T-helper 1 cell treated with Interleukin-12 subunit alpha and Interleukin-12 subunit beta and Interleukin-4 antibody, amounts not matched to agents 30 μg/mL and 1 μg/mL, for 36 hours (primary cell): ENCODE measurements around the gene FLNB.
A peak's percentile ranks its signal among the peaks of the same experiment; 100 is the strongest.
"Not testable (repeated sequence)": the region's sequence is repeated elsewhere in the genome, so short reads cannot be mapped to it uniquely, and the experiment has no call there.

ENCODE experiments used
- H3K27ac Mint-ChIP-seq: one replicate; pipeline ENCODE4 v1.8.0; 2021; ENCODE audit warnings: mild to moderate bottlenecking, mixed read lengths
- H3K27me3 Mint-ChIP-seq: one replicate; pipeline ENCODE4 v1.8.0; 2021; ENCODE audit warnings: low read depth, mixed read lengths
- H3K36me3 Mint-ChIP-seq: one replicate; pipeline ENCODE4 v1.8.0; 2021; ENCODE audit warnings: low read depth, mixed read lengths
- H3K4me1 Mint-ChIP-seq: one replicate; pipeline ENCODE4 v1.8.0; 2021; ENCODE audit warnings: low read depth, mixed read lengths
- H3K4me3 Mint-ChIP-seq: one replicate; pipeline ENCODE4 v1.8.0; 2021; ENCODE audit warnings: mild to moderate bottlenecking, moderate library complexity, mixed read lengths
- H3K9me3 Mint-ChIP-seq: one replicate; pipeline ENCODE4 v1.8.0; 2021; ENCODE audit warnings: mixed read lengths

The FLNB gene

DNA sequence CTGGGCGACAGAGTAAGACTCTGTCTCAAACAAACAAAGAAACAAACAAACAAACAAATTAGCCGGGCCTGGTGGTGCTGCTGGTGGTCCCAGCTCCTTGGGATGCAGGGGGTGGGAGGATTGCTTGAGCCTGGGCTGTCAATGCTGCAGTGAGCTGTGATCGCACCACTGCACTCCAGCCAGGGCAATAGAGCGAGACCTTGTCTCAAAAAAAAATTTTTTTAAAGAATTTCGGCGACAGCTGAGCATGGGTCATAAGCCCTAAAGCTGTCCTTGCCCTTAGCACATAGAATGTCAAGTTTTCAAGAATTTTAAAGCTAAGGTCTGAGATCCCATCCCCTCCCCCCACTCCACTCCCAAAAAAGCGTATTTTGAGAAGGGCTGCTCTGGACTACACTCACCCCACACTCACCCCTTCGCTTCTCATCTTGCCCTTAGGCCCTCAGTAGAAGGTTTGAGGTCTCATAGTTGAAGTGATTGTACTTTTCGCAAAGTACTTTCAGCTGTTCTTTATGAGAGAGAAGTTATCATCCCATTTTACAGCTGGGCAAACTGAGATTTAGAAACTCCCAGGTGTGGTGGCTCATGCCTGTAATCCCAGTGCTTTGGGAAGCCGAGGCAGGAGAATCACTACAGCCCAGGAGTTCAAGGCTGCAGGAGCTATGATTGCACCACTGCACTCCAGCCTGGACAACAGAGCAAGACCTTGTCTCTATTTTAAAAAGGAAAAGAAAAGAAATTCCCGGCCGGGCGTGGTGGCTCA, 34.3 kb upstream of the FLNB start:
- Mint-ChIP-seq H3K27me3 (no peaks in the 10 kb centered on the region), H3K4me1 (peaks cover 5% of the 10 kb centered on the region), H3K4me3 (no peak overlapping the region), H3K27ac (no peak overlapping the region), H3K9me3 (no peaks in the 10 kb centered on the region), H3K36me3 (no peaks in the 10 kb centered on the region)

- H3K36me3 Mint-ChIP-seq, result no peaks in the 10 kb centered on the region
- no peak overlapping the region for H3K27ac Mint-ChIP-seq
- no peaks in the 10 kb centered on the region for H3K9me3 Mint-ChIP-seq
- no peak overlapping the region for H3K4me3 Mint-ChIP-seq
- no peaks in the 10 kb centered on the region for H3K27me3 Mint-ChIP-seq
- peaks cover 5% of the 10 kb centered on the region for H3K4me1 Mint-ChIP-seq
Observed at GRCh38 chr3:57974796-57975388, 33.3 kb upstream of the FLNB start.

GRCh38 chr3:57977818-57978235, 30.4 kb upstream of the FLNB start:
- Mint-ChIP-seq H3K4me1 (peaks cover 7% of the 10 kb centered on the region), H3K36me3 (no peaks in the 10 kb centered on the region), H3K9me3 (no peaks in the 10 kb centered on the region), H3K27ac (no peak overlapping the region), H3K4me3 (no peak overlapping the region), H3K27me3 (no peaks in the 10 kb centered on the region)

DNA sequence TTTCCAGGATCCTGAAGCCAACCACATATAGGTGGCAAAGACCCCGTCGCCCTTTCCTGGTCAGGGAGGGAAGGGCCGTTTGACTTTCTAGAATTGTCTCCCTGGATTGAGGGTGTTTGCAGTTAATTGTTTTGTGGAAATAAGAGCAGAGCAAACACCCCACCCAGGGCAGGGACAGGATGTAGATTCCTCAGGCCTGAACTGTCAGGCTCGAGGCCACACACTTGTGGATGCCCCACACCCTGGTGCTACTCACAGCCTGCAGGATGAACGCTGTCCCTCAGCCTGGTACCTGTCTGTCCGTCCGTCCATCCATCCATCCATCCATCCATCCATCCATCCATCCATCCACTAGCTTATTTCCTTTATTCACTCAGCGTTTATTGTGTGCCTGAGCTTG, 29.9 kb upstream of the FLNB start:
- Mint-ChIP-seq H3K36me3 (no peaks in the 10 kb centered on the region), H3K27me3 (no peaks in the 10 kb centered on the region), H3K9me3 (no peaks in the 10 kb centered on the region), H3K27ac (no peak overlapping the region), H3K4me3 (no peak overlapping the region), H3K4me1 (peaks cover 12% of the 10 kb centered on the region)

GRCh38 chr3:57980416-57980815, 27.8 kb upstream of the FLNB start:
- no peaks in the 10 kb centered on the region for H3K27me3 Mint-ChIP-seq
- no peaks in the 10 kb centered on the region for H3K36me3 Mint-ChIP-seq
- H3K4me1 Mint-ChIP-seq, result peaks cover 23% of the 10 kb centered on the region
- no peaks in the 10 kb centered on the region for H3K9me3 Mint-ChIP-seq
- no peak overlapping the region for H3K27ac Mint-ChIP-seq
- no peak overlapping the region for H3K4me3 Mint-ChIP-seq

- Mint-ChIP-seq H3K4me1 (peaks cover 23% of the 10 kb centered on the region), H3K36me3 (no peaks in the 10 kb centered on the region)
Observed at GRCh38 chr3:57981483-57982087, 26.6 kb upstream of the FLNB start.

DNA sequence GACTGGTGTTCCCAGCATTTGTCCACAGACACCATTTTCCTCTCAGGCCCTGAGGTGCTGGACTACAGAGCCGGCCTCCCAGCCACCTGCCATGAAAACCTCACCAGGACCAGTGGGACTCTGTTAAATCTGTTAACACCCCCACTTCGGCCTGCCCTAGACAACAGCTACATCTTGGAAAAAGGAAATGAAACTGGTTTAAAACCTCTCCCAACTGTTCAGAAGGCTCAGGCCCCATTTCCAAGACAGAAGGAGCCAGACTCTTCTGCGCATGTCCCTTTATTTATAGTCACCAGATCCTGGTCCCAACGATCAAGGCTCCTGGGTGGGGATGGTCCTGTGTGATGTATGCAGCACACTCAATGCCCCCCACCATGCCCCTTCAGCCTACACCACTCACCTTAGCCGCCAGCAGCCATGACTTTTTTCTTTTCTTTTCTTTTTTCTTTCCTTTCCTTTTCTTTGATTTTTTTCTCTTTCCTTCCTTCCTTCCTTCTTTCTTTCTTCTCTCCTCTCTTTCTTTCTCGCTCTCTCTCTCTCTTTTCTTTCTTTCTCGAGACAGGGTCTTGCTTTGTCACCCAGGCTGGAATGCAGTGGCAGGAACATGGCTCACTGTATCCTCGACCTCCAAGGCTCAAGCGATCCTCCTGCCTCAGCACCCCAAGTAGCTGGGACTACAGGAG, 25.5 kb upstream of the FLNB start:
- no peaks in the 10 kb centered on the region for H3K36me3 Mint-ChIP-seq
- peak overlapping the region; percentile 94 for H3K27ac Mint-ChIP-seq
- H3K9me3 Mint-ChIP-seq, result no peaks in the 10 kb centered on the region
- H3K4me1 Mint-ChIP-seq, result peaks cover 23% of the 10 kb centered on the region
- H3K4me3 Mint-ChIP-seq, result no peak overlapping the region
- H3K27me3 Mint-ChIP-seq, result no peaks in the 10 kb centered on the region

More at GRCh38 chr3:57981483-57982087, 26.6 kb upstream of the FLNB start:
- Mint-ChIP-seq H3K27me3 (no peaks in the 10 kb centered on the region), H3K27ac (no peak overlapping the region), H3K9me3 (no peaks in the 10 kb centered on the region), H3K4me3 (no peak overlapping the region)

GRCh38 chr3:57983734-57984518, 24.3 kb upstream of the FLNB start:
- Mint-ChIP-seq H3K4me1 (peaks cover 20% of the 10 kb centered on the region), H3K27ac (peak overlapping the region; percentile 94), H3K27me3 (no peaks in the 10 kb centered on the region), H3K9me3 (no peaks in the 10 kb centered on the region), H3K36me3 (no peaks in the 10 kb centered on the region), H3K4me3 (peak overlapping the region; percentile 37)

- no peak overlapping the region for H3K4me3 Mint-ChIP-seq
- no peaks in the 10 kb centered on the region for H3K36me3 Mint-ChIP-seq
- no peaks in the 10 kb centered on the region for H3K27me3 Mint-ChIP-seq
- H3K27ac Mint-ChIP-seq, result no peak overlapping the region
- peaks cover 20% of the 10 kb centered on the region for H3K4me1 Mint-ChIP-seq
- H3K9me3 Mint-ChIP-seq, result no peaks in the 10 kb centered on the region
Observed at GRCh38 chr3:57985176-57985983, 22.8 kb upstream of the FLNB start.

DNA sequence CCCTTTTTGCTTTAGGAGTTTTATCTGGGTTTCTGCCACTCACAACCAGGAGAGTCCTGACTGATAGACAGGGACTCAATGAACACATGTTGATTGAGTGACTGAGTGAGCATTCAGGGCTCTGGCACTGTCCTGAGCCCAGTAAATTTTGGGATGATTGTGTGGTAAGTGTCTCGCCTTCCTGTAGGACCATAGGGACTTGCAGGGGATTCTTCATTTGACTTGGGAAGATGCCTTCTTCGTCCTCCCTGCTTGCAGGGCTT, 22.3 kb upstream of the FLNB start:
- Mint-ChIP-seq H3K27ac (no peak overlapping the region), H3K4me3 (no peak overlapping the region), H3K4me1 (peaks cover 20% of the 10 kb centered on the region), H3K9me3 (no peaks in the 10 kb centered on the region), H3K36me3 (no peaks in the 10 kb centered on the region), H3K27me3 (no peaks in the 10 kb centered on the region)

DNA sequence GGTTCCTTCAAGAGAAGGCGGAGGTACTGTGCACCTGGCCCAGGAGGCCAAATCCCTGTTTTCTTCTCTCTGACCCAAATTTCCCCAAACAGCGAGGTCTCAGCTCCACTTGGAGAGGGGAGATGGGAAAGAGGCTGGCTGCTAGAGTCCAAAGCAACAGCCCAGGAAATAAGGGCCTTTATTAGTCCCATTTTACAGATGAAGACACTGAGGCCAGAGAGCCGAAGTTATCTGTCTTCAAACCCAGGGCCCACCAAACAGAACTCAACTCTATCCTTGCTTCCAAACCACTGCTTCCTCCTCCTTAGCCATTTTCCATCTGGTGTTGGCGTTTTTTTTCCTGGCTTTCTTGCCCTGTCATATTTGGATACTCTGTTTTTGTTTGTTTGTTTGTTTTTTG, 22.0 kb upstream of the FLNB start:
- H3K36me3 Mint-ChIP-seq, result no peaks in the 10 kb centered on the region
- H3K27ac Mint-ChIP-seq, result no peak overlapping the region
- H3K4me3 Mint-ChIP-seq, result no peak overlapping the region
- H3K9me3 Mint-ChIP-seq, result no peaks in the 10 kb centered on the region
- peaks cover 20% of the 10 kb centered on the region for H3K4me1 Mint-ChIP-seq
- H3K27me3 Mint-ChIP-seq, result no peaks in the 10 kb centered on the region

DNA sequence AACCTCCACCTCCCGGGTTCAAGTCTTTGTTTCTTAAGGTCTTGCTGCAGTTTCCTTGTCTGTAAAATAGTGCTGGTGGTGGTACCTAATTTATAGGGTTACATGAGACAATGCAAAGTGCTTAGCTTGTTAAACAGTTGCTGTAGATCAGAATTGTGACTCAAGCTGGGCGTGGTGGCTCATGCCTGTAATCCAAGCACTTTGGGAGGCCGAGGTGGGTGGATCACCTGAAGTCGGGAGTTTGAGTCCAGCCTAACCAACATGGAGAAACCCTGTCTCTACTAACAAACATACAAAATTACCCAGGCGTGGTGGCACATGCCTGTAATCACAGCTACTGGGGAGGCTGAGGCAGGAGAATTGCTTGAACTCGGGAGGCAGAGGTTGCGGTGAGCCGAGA, 19.0 kb upstream of the FLNB start:
- H3K36me3 Mint-ChIP-seq, H3K27ac Mint-ChIP-seq, H3K9me3 Mint-ChIP-seq, H3K4me3 Mint-ChIP-seq, H3K4me1 Mint-ChIP-seq, H3K27me3 Mint-ChIP-seq: not testable (repeated sequence)

- Mint-ChIP-seq H3K36me3 (no peaks in the 10 kb centered on the region), H3K27ac (no peak overlapping the region), H3K4me1 (no peaks in the 10 kb centered on the region), H3K9me3 (no peaks in the 10 kb centered on the region), H3K27me3 (no peaks in the 10 kb centered on the region), H3K4me3 (no peak overlapping the region)
Observed at GRCh38 chr3:57989646-57990045, 18.6 kb upstream of the FLNB start.
